BJ (cell line): ENCODE results near the gene MEIS1. TPM values are rescaled to one million over a fixed set of nuclear protein-coding genes. Genes with fewer than 3 reads are reported as not detected.
A peak's percentile ranks its signal among the peaks of the same experiment; 100 is the strongest.

Experiments used
- CTCF ChIA-PET: fragments of 350-600 bp; formaldehyde crosslinking; extraction: SDS; loops from one replicate; lab custom pipeline; 2021; ENCODE audit warnings: antibody characterized with exemption, inconsistent platforms; lab: Yijun Ruan, JAX
- POLR2A ChIA-PET: fragments of 300-600 bp; sonication (Branson Sonifier 250); formaldehyde crosslinking; extraction: SDS; loops from one replicate; lab custom pipeline; 2021; ENCODE audit warnings: antibody characterized with exemption; lab: Charles Lee
- DNase-seq: peaks from one replicate; pipeline ENCODE4 v3.0.0-alpha.2; 2011; ENCODE audit warnings: low read depth
- H3K27me3 ChIP-seq: 2 replicates; pipeline ENCODE4 v1.6.0; 2011; ENCODE audit warnings: low read length; ENCODE audit not compliant: control insufficient read depth, insufficient read depth
- H3K36me3 ChIP-seq: 2 replicates; pipeline ENCODE4 v1.5.1; 2011; ENCODE audit warnings: low read length; ENCODE audit not compliant: control insufficient read depth, insufficient read depth
- H3K4me3 ChIP-seq: 2 replicates; pipeline ENCODE4 v1.5.1; 2011; ENCODE audit warnings: low read depth, mild to moderate bottlenecking, control low read depth, low read length
- CTCF ChIP-seq: IDR thresholded peaks from 2 replicates; pipeline ENCODE4 v1.5.1; 2011; ENCODE audit warnings: low read depth, mild to moderate bottlenecking, control low read depth, inconsistent platforms, low read length, moderate library complexity; ENCODE audit not compliant: insufficient read depth
- polyA plus RNA-seq: library from polyadenylated mRNA; depleted of rRNA; stranded (reverse); fragments of >200 nt; gene quantifications from 2 replicates; pipeline ENCODE4 v1.2.3, GENCODE V29; 2011

MEIS1 gene
- polyA plus RNA-seq, 1 experiment: 65.7 TPM

GRCh38 chr2:66581339-66582103, 146.6 kb downstream of the MEIS1 start:
- DNase-seq: no peak
- ChIA-PET POLR2A (interaction anchor here (0.7 to 0.8 kb wide), 2 partner anchors 87 to 945 kb away, joined by 3 to 8 read pairs; no protein-coding TSS in a partner anchor), CTCF (interaction anchor here (0.6 to 1.2 kb wide), 3 partner anchors 239 to 1070 kb away, joined by 3 to 4 read pairs (median 3); no protein-coding TSS in a partner anchor)
- Histone ChIP-seq H3K4me3 (peak overlapping the region; percentile 43), H3K27me3 (no peaks in the 10 kb centered on the region), H3K36me3 (no peaks in the 10 kb centered on the region)
- TF ChIP-seq CTCF: no peak

- H3K36me3 ChIP-seq: no peaks in the 10 kb centered on the region
- TF ChIP-seq CTCF: no peak
- ChIA-PET CTCF (no interaction called here), POLR2A (no interaction called here)
- peak overlapping the region; percentile 43 for H3K4me3 ChIP-seq
- no peak for DNase-seq
- H3K27me3 ChIP-seq: no peaks in the 10 kb centered on the region
These were observed 147.4 kb downstream of the MEIS1 start for GRCh38 chr2:66582104-66582986.

DNA sequence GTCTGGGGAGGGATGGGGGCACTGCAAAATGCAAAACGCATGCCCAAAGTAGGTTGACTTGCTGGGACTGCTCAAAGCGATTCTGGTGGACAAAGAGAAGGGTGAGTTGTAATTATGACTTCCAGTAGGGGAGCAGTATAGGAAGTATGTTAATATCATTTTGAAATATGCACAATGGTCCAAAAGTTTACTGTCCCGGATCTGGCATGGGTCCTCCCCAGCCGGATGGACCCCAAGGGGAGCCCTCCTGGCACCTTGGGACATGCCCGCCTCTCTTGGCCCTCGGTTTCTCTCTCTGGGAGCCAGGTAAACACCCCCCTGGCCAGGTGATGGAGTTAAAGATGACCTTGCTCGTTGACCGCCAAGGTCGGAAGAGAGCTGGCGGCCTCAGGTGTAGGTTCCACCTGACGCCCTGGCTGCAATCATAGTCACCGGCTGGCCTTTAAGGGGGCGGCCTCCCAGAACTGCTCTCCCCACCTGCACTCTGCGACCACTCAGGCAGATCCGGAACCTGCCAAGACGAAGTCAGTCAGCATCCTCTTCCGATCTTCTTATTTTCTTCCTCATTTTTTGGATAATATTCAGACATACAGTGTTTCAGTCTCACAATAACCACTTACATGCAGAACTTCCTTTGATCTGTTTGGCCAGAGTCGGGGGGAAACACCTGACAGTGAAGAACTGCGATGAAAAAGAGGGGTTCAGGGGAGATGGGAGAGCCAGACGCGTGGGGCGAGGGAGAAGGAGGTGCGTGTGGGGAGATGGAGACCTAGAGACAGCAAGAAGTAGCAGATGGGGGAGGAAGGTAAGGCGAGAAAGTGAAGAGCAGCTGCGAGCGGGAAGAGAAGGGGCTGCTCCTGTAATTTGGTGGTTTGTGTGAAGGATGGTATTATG, 148.3 kb downstream of the MEIS1 start:
- Histone ChIP-seq H3K4me3 (no peak overlapping the region), H3K27me3 (no peaks in the 10 kb centered on the region), H3K36me3 (no peaks in the 10 kb centered on the region)
- ChIA-PET CTCF (interaction anchor here (1.0 kb wide), 1 partner anchor 632 kb away, joined by 3 read pairs; no protein-coding TSS in a partner anchor), POLR2A (no interaction called here)
- no peak for DNase-seq
- TF ChIP-seq CTCF: no peak

DNA sequence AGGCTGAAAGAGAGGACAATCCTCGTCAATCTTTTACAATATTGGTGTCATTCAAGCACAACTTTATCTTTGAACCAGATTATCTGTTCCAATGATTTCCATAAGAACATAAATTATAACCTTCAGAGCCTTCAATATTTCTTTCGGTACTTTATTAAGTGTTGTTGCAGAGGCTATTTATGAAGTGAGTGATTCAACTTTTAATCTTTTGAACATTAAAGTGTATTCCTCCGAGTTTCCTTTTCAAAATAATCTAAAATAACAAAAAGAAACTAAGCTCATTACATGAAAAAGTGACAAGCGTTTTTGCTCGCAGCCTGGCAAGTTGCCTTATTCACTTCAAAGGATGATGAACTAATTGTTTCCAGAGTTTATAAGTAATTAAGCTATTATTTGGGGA, 149.0 kb downstream of the MEIS1 start:
- ChIA-PET CTCF (interaction anchor here (1.0 kb wide), 1 partner anchor 632 kb away, joined by 3 read pairs; no protein-coding TSS in a partner anchor), POLR2A (no interaction called here)
- H3K4me3 ChIP-seq: no peak overlapping the region
- DNase-seq: no peak
- no peaks in the 10 kb centered on the region for H3K36me3 ChIP-seq
- no peaks in the 10 kb centered on the region for H3K27me3 ChIP-seq
- no peak for TF ChIP-seq CTCF
